SK-N-SH (cell line): Measurements from ENCODE around the gene DPP4. TPM values are rescaled to one million over a fixed set of nuclear protein-coding genes. Genes with fewer than 3 reads are reported as not detected.

Experiments used
- CTCF ChIA-PET: fragments of 300-600, 350-600 bp; formaldehyde crosslinking; extraction: SDS; loops from one replicate; lab custom pipeline; 2021; lab: Yijun Ruan, JAX
- POLR2A ChIA-PET: fragments of 350-600 bp; sonication (Branson Sonifier 250); formaldehyde crosslinking; extraction: SDS; loops from one replicate; lab custom pipeline; 2020; ENCODE audit warnings: antibody characterized with exemption, inconsistent platforms; lab: Yijun Ruan, JAX
- DNase-seq: peaks from one replicate; pipeline ENCODE4 v3.0.0; 2012
- H2AFZ ChIP-seq: fragments of 200-600 bp; sonication (generic); 2 replicates; pipeline ENCODE4 v1.8.1; 2016; ENCODE audit warnings: antibody characterized with exemption, mild to moderate bottlenecking, low read depth
- H3F3A ChIP-seq: fragments of 200-600 bp; sonication (generic); replicated peaks from 2 replicates; pipeline ENCODE3; 2016; ENCODE audit warnings: antibody characterized with exemption, mild to moderate bottlenecking; ENCODE audit not compliant: insufficient read depth
- H3K27ac ChIP-seq, 2 experiments: fragments of 200-500 bp in 1 of 2; fragments of 200-600 bp in 1 of 2; sonication (Bioruptor generic) in 1 of 2; sonication (generic), shearing (Covaris generic) in 1 of 2; 2 replicates each; pipeline versions ENCODE4 v1.5.1 to v1.6.1; 2014 to 2016; ENCODE audit warnings: low read depth in 2 of 2, inconsistent platforms in 1 of 2, low read length in 1 of 2, mild to moderate bottlenecking in 1 of 2, mixed read lengths in 1 of 2
- H3K27me3 ChIP-seq: fragments of 200-600 bp; sonication (generic), shearing (Covaris generic); 2 replicates; pipeline ENCODE4 v1.6.1; 2016; ENCODE audit warnings: mixed run types; ENCODE audit not compliant: insufficient read depth
- H3K36me3 ChIP-seq, 2 experiments: fragments of 200-500 bp in 1 of 2; fragments of 200-600 bp in 1 of 2; sonication (Bioruptor generic) in 1 of 2; sonication (generic) in 1 of 2; replicated peaks in 1 of 2; 2 replicates each; pipeline versions ENCODE3 to v1.5.1; 2014 to 2016; ENCODE audit warnings: low read length in 1 of 2, mild to moderate bottlenecking in 1 of 2; ENCODE audit not compliant: insufficient read depth in 2 of 2, control insufficient read depth in 1 of 2
- H3K4me1 ChIP-seq, 2 experiments: fragments of 200-500 bp in 1 of 2; fragments of 200-600 bp in 1 of 2; sonication (Bioruptor generic) in 1 of 2; sonication (generic), shearing (Covaris generic) in 1 of 2; 2 replicates each; pipeline versions ENCODE4 v1.5.1 to v1.6.1; 2014 to 2016; ENCODE audit warnings: low read depth in 1 of 2, low read length in 1 of 2, mixed run types in 1 of 2; ENCODE audit not compliant: insufficient read depth in 2 of 2, control insufficient read depth in 1 of 2
- H3K4me2 ChIP-seq: fragments of 200-600 bp; sonication (generic), shearing (Covaris generic); 2 replicates; pipeline ENCODE4 v1.6.1; 2017; ENCODE audit warnings: mixed run types
- H3K4me3 ChIP-seq, 2 experiments: fragments of 200-500 bp in 1 of 2; fragments of 200-600 bp in 1 of 2; sonication (Bioruptor generic) in 1 of 2; sonication (generic), shearing (Covaris generic) in 1 of 2; 2 replicates each; pipeline versions ENCODE4 v1.5.1 to v1.8.1; 2014 to 2016; ENCODE audit warnings: low read depth in 2 of 2, inconsistent platforms in 1 of 2, low read length in 1 of 2, mild to moderate bottlenecking in 1 of 2, mixed read lengths in 1 of 2, moderate library complexity in 1 of 2
- H3K79me2 ChIP-seq: fragments of 200-600 bp; sonication (generic); 2 replicates; pipeline ENCODE4 v1.8.1; 2017; ENCODE audit warnings: mild to moderate bottlenecking; ENCODE audit not compliant: insufficient read depth
- H3K9ac ChIP-seq: fragments of 200-600 bp; sonication (generic); 2 replicates; pipeline ENCODE4 v1.6.1; 2017; ENCODE audit warnings: mixed run types
- H3K9me2 ChIP-seq: fragments of 200-600 bp; sonication (generic); 2 replicates; pipeline ENCODE4 v1.6.1; 2017; ENCODE audit warnings: mixed run types
- H3K9me3 ChIP-seq: fragments of 200-600 bp; sonication (generic); 2 replicates; pipeline ENCODE4 v1.6.1; 2017; ENCODE audit warnings: mixed run types, mild to moderate bottlenecking, moderate library complexity
- H4K20me1 ChIP-seq: fragments of 200-600 bp; sonication (generic); 2 replicates; pipeline ENCODE4 v1.6.1; 2017; ENCODE audit warnings: mild to moderate bottlenecking, mixed run types; ENCODE audit not compliant: insufficient read depth
- EP300 ChIP-seq, 2 experiments: IDR thresholded peaks; 2 replicates each; pipeline versions ENCODE4 v1.4.0 to v1.6.1; 2012; ENCODE audit warnings: borderline replicate concordance in 1 of 2, low read depth in 1 of 2, low read length in 1 of 2
- EZH2phosphoT487 ChIP-seq: fragments of 200-600 bp; sonication (generic); IDR thresholded peaks from 2 replicates; pipeline ENCODE4 v1.6.1; 2017; ENCODE audit warnings: low read depth, mixed run types, mild to moderate bottlenecking, antibody characterized with exemption, moderate library complexity, borderline replicate concordance
- FOSL2 ChIP-seq: IDR thresholded peaks from 2 replicates; pipeline ENCODE4 v1.4.0; 2012; ENCODE audit warnings: low read depth, mild to moderate bottlenecking, moderate library complexity, borderline replicate concordance
- GABPA ChIP-seq: IDR thresholded peaks from 2 replicates; pipeline ENCODE4 v1.4.0; 2012; ENCODE audit warnings: low read depth, mild to moderate bottlenecking
- GATA2 ChIP-seq: sonication (generic); formaldehyde crosslinking; IDR thresholded peaks from 2 replicates; pipeline ENCODE4 v1.5.0; 2020; ENCODE audit warnings: mild to moderate bottlenecking, missing genetic modification reagents
- NRF1 ChIP-seq: IDR thresholded peaks from 2 replicates; pipeline ENCODE4 v1.6.1; 2012; ENCODE audit warnings: low read depth, mild to moderate bottlenecking, low read length
- RFX5 ChIP-seq: IDR thresholded peaks from 2 replicates; pipeline ENCODE4 v1.6.1; 2012; ENCODE audit warnings: mild to moderate bottlenecking, improper control_type of control experiment, low read length
- RXRA ChIP-seq: IDR thresholded peaks from 2 replicates; pipeline ENCODE4 v1.4.0; 2012; ENCODE audit warnings: low read depth, mild to moderate bottlenecking, borderline replicate concordance
- SMC3 ChIP-seq: IDR thresholded peaks from 2 replicates; pipeline ENCODE4 v1.6.1; 2012; ENCODE audit warnings: low read depth, low read length, improper control_type of control experiment
- TCF12 ChIP-seq: IDR thresholded peaks from 2 replicates; pipeline ENCODE4 v1.4.0; 2012
- WGBS: methylation state at CpG from one replicate; pipeline ENCODE4 v1.1.6; 2017; ENCODE audit warnings: low lambda C conversion rate; 5-methylcytosine and 5-hydroxymethylcytosine counted together
- polyA plus RNA-seq, 3 experiments: library from polyadenylated mRNA; depleted of rRNA; stranded (reverse); fragments of >200 nt; gene quantifications; 2 replicates each; pipeline ENCODE4 v1.2.3, GENCODE V29; 2012
- TF ChIP-seq, protein P1 (sequence below): IDR thresholded peaks from 2 replicates; pipeline ENCODE4 v1.4.0; 2012; ENCODE audit warnings: low read depth
- TF ChIP-seq, protein P2 (sequence below): fragments of 200-600 bp; sonication (generic); IDR thresholded peaks from 2 replicates; pipeline ENCODE4 v1.6.1; 2017; ENCODE audit warnings: antibody characterized with exemption, mild to moderate bottlenecking, moderate library complexity
- TF ChIP-seq, protein P3 (sequence below): IDR thresholded peaks from 2 replicates; pipeline ENCODE4 v1.4.0; 2012; ENCODE audit warnings: low read depth, borderline replicate concordance
- TF ChIP-seq, protein P4 (sequence below): IDR thresholded peaks from 2 replicates; pipeline ENCODE4 v1.6.1; 2012; ENCODE audit warnings: mild to moderate bottlenecking, low read depth, low read length, moderate library complexity
- TF ChIP-seq, protein P5 (sequence below): fragments of 150-350 bp; IDR thresholded peaks from 2 replicates; pipeline ENCODE4 v1.6.1; 2016; ENCODE audit warnings: mild to moderate bottlenecking, low read depth, low read length

DPP4 gene
- polyA plus RNA-seq, 1 of the 3 experiments (the other 2 are of a cell fraction) = 5.0 TPM

GRCh38 chr2:162075689-162076132, 1.7 kb upstream of the DPP4 start (continued):
- TF ChIP-seq, protein P1, sequence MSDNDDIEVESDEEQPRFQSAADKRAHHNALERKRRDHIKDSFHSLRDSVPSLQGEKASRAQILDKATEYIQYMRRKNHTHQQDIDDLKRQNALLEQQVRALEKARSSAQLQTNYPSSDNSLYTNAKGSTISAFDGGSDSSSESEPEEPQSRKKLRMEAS = 0 out of 2 replicates have a peak, but pooled peaks have one; percentile 22
- TF ChIP-seq EP300 (IDR thresholded peaks at IDR 0.05; ENCODE audit: borderline replicate concordance in 1 of 2, low read depth in 1 of 2, low read length in 1 of 2) (no peak), SMC3 (no peak), GATA2 (CRISPR knock-in tag) (no peak), RXRA (0 out of 2 replicates have a peak, but pooled peaks have one; percentile 40), GABPA (no peak), EZH2phosphoT487 (no peak), TCF12 (peak; percentile 80), FOSL2 (peak; percentile 47; the same call in 1 of the 2 replicates), RFX5 (no peak)
- TF ChIP-seq, protein P2, sequence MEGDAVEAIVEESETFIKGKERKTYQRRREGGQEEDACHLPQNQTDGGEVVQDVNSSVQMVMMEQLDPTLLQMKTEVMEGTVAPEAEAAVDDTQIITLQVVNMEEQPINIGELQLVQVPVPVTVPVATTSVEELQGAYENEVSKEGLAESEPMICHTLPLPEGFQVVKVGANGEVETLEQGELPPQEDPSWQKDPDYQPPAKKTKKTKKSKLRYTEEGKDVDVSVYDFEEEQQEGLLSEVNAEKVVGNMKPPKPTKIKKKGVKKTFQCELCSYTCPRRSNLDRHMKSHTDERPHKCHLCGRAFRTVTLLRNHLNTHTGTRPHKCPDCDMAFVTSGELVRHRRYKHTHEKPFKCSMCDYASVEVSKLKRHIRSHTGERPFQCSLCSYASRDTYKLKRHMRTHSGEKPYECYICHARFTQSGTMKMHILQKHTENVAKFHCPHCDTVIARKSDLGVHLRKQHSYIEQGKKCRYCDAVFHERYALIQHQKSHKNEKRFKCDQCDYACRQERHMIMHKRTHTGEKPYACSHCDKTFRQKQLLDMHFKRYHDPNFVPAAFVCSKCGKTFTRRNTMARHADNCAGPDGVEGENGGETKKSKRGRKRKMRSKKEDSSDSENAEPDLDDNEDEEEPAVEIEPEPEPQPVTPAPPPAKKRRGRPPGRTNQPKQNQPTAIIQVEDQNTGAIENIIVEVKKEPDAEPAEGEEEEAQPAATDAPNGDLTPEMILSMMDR = no peak
- TF ChIP-seq, protein P3, sequence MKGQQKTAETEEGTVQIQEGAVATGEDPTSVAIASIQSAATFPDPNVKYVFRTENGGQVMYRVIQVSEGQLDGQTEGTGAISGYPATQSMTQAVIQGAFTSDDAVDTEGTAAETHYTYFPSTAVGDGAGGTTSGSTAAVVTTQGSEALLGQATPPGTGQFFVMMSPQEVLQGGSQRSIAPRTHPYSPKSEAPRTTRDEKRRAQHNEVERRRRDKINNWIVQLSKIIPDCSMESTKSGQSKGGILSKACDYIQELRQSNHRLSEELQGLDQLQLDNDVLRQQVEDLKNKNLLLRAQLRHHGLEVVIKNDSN = no peak
- TF ChIP-seq, all 33 proteins: peak for 7

DNA sequence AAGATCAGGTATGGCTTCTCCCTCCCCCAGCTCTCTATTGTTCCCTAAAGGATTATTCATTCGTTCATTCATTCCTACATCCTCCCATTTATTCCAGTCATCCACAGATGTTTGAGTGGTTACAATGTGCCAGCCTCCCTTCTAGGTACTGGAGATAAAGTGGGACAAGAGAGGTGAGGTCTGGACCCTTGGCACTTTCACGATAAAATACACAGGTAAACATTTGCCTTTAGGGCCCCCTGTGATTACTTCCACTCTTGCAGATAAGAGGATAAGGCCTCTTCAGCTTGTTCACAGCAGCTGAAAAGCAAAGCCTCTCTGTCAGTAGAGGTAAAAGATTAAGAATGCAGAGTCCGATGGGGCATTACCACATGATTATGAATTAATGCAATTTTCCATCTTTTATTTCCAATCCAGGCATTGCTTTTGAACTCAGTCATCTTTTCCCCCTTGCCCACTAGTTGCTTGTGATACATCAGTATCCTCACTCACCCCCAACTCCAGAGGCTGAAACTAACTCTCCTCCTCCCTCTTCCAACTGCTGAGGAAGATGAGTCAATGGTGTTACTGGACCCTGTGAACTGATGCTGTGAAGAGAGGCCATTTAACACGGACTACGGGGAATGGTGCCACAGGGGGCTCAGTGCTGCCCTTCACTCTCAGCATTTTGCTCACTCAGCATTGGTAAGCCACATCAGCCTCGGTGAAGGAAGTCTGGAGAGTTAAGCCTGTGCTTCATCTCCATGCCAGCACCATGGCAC, 1.1 kb upstream of the DPP4 start:
- H3K4me2 ChIP-seq = peak overlapping the region; percentile 83
- no peaks in the 10 kb centered on the region for H3K27me3 ChIP-seq
- WGBS = 43% methylated on average over 6 of the region's 6 CpGs
- H3K9me2 ChIP-seq = no peaks in the 10 kb centered on the region
- H3K27ac ChIP-seq = 0 out of 4 replicates have a peak overlapping the region, but pooled peaks of 1 of the 2 experiments have one; percentile 5
- H3K36me3 ChIP-seq = no peaks in the 10 kb centered on the region
- H3K79me2 ChIP-seq = no peaks in the 10 kb centered on the region
- H3K9me3 ChIP-seq = peaks cover 10% of the 10 kb centered on the region; the same call in 1 of the 2 replicates
- POLR2A ChIA-PET = no interaction called here
- no peak overlapping the region for H2AFZ ChIP-seq
- peaks cover 0 to 33% of the 10 kb centered on the region in 2 experiments; a peak in 3 of 4 replicates for H3K4me1 ChIP-seq
- CTCF ChIA-PET = no interaction called here
- no peak overlapping the region for H3K9ac ChIP-seq
- peaks cover 17% of the 10 kb centered on the region for H3F3A ChIP-seq
- TF ChIP-seq, protein P4, sequence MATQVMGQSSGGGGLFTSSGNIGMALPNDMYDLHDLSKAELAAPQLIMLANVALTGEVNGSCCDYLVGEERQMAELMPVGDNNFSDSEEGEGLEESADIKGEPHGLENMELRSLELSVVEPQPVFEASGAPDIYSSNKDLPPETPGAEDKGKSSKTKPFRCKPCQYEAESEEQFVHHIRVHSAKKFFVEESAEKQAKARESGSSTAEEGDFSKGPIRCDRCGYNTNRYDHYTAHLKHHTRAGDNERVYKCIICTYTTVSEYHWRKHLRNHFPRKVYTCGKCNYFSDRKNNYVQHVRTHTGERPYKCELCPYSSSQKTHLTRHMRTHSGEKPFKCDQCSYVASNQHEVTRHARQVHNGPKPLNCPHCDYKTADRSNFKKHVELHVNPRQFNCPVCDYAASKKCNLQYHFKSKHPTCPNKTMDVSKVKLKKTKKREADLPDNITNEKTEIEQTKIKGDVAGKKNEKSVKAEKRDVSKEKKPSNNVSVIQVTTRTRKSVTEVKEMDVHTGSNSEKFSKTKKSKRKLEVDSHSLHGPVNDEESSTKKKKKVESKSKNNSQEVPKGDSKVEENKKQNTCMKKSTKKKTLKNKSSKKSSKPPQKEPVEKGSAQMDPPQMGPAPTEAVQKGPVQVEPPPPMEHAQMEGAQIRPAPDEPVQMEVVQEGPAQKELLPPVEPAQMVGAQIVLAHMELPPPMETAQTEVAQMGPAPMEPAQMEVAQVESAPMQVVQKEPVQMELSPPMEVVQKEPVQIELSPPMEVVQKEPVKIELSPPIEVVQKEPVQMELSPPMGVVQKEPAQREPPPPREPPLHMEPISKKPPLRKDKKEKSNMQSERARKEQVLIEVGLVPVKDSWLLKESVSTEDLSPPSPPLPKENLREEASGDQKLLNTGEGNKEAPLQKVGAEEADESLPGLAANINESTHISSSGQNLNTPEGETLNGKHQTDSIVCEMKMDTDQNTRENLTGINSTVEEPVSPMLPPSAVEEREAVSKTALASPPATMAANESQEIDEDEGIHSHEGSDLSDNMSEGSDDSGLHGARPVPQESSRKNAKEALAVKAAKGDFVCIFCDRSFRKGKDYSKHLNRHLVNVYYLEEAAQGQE = no peak
- TF ChIP-seq NRF1 (no peak), FOSL2 (peak; percentile 9; the same call in 1 of the 2 replicates)
- TF ChIP-seq, protein P5, sequence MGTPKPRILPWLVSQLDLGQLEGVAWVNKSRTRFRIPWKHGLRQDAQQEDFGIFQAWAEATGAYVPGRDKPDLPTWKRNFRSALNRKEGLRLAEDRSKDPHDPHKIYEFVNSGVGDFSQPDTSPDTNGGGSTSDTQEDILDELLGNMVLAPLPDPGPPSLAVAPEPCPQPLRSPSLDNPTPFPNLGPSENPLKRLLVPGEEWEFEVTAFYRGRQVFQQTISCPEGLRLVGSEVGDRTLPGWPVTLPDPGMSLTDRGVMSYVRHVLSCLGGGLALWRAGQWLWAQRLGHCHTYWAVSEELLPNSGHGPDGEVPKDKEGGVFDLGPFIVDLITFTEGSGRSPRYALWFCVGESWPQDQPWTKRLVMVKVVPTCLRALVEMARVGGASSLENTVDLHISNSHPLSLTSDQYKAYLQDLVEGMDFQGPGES = no peak
- H4K20me1 ChIP-seq = no peaks in the 10 kb centered on the region
- no peak overlapping the region for H3K4me3 ChIP-seq
- no peak for DNase-seq
